GM18507 (cell line): ENCODE data around the gene STX16.

Experiments
- DNase-seq: peaks from one replicate; pipeline ENCODE4 v3.0.0; 2011; ENCODE audit warnings: low read depth; ENCODE audit not compliant: insufficient read length; ENCODE audit errors: extremely low spot score
- FAIRE-seq: peaks from 2 replicates; lab custom pipeline; 2011; peaks lifted over from hg19 to GRCh38; lab: Jason Lieb, UNC

The STX16 gene

DNA sequence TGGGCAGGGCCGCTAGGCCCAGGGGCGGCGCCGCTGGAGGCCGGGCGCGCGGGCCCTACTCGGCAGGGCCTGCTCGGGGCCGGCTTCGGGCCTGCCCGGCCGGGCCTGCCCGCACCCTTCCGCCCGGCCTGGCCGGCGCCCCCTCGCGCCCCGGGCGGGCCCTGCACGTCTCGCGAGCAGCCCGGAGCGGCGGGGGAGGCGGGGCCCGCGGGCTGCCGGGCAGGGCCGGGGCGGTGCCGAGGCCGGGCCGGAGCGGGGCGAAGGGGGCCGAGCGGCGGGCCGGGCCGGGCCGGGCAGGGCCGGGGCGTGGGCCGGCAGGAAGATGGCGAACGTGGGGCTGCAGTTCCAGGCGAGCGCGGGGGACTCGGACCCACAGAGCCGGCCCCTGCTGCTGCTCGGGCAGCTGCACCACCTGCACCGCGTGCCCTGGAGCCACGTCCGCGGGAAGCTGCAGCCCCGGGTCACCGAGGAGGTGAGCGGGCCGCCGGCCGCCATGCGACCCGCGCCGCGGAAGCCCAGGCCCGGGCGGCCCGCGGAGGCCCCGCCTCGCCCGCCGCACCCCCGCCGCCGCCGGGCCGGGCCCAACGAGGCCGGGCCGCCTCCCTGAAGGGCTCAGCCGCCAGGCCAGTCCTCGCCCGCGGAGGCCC, 41.6 kb downstream of the STX16 start, which contains the start of gene NPEPL1:
Gene NPEPL1, plus strand, starts transcription at position 222 of the 647 bp plus-strand sequence. Its CDS starts 101 bp downstream, at position 323.
- DNase-seq (peak; percentile 86), FAIRE-seq (no peak)

DNA sequence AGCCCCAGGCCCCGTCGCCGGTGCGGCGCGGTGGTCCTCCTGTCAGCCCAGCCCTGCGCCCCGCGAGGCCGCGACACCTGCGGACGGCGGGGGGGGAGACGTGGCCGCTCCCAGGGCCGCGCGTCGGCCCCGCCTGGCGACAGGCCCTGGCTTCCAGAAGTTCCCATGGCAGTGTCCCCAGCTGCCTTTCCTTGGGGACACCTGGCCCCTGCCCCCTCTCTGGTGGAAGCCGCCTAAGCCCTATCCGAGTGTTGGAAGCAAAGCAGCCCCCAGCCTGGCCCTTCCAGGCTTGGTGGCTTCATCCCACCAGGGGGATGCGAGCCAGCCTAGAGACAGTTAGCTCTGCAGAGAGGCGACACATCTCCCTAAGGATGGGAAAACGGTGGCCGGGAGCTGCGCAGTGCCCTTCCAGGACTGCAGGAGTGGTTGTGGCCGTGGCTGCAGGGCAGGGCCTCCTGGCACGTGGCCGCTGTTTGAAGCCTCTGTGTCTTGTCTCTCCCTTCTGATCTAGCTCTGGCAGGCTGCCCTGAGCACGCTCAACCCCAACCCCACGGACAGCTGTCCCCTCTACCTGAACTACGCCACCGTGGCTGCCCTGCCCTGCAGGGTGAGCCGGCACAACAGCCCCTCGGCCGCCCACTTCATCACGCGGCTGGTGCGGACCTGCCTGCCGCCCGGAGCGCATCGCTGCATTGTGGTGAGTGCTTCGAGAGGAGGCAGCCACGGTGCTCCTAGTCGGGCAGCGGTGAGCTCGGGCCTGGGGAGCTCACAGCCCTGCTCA, 42.3 kb downstream of the STX16 start:
- FAIRE-seq = no peak
- peak; percentile 20 for DNase-seq

DNA sequence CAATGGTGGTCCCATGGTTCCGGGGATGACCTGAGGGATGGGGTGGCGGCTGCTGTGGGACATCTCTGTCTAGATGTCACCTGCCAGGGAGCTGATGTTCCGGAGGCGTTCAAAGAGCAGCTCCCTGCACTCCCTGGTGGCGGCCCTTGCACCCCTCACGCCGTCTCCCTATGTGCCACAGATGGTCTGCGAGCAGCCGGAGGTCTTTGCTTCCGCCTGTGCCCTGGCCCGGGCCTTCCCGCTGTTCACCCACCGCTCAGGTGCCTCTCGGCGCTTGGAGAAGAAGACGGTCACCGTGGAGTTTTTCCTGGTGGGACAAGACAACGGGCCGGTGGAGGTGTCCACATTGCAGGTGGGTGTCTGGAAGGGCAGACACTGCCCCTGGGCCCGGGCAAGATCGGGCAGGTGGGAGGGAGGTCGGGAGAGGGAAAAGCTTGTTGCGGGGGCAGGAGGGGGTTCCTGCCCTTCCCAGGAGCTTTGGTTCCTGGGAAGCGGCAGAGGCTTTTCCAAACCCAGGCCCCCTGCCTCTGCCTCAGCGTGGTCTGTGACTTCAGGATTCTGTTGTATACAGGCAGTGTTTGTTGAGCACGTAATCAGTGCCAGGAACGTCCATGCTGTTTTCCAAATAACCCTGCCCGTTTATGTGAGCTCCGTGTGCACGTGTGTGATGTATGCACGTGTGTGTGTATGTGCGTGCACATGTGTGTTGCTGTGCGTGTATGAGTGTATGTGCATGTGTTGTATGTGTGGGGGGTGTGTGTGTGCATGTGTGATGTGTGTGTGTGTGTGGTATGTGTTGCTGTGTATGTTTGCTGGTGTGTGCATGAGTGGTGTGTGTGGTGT, 43.4 kb downstream of the STX16 start:
- DNase-seq (no peak), FAIRE-seq (no peak)

DNA sequence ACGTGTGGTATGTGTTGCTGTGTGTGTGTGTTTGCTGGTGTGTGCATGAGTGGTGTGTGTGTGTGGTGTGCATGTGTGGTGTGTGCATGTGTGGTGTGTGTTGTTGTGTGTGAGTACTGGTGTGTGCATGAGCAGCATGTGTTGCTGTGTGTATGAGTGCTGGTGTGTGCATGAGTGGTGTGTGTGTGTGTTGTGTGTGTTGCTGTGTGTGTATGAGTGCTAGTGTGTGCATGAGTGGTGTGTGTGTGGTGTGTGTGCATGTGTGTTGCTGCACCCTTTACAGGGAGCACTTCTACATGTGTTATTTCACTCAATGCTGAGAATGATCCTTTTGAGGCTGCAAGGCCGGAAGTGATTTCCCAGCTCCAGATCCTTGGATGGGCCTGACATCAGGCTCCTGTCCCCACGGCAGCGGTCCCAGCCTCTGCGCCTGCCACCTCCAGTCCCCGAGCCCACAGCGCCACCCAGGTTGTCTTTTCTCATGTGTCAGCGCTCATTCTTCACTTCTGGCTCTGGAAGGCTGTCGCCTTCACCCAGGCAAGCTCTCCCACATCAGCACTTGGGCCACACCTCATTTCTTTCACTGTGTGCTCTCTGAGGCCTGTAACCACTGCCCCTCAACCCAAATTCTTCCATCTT, 44.1 kb downstream of the STX16 start:
- FAIRE-seq (no peak), DNase-seq (no peak)

DNA sequence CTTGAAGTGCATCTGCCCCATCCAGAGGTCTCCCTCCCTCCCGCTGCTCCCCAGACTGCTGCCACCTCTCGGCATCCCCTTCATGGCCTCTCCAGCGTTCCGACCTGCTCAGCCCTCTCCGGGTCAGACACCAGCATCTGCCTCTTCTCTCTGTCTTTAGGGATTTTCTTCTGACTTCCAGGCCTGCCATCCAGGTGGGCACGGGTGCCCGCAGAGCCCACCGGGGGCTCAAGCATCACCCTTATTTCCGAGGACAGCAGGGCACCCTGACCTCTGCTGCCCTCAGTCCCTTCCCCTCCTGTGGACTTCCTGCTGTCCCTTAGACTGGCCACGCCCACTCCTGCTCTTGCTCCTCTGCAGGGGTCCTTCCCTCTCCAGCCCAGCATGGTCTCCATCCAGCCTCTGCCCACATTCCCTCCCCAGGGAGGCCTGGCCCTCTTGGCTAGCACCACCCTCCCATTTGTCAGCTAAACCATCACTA, 44.9 kb downstream of the STX16 start:
- no peak for FAIRE-seq
- no peak for DNase-seq

DNA sequence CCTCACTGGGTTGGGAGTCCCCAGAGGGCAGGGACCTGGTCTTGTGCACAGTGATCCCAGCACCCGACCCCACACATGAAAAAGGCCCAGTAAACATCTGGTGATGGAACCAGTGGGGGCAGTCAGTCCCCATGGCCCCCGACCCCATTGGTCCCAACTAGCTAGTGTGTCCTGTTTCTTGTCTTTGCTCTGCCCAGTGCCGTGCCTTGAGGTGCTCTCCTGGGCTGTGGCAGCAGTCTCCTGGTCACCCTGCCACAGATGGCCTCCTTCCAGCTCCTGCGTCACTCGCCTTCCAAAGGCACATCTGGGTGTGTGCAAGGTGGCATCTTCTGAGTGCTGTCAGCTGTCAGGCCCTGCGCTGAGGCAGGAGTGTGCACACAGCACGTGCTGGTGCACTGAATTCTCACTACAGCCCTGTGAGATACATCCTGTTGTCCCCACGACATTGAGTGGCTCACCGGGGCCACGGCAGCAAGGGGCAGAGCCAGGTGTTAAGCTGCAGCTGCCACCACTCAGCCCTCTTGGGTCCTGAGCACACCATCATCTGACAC, 45.4 kb downstream of the STX16 start:
- no peak for FAIRE-seq
- DNase-seq = no peak

DNA sequence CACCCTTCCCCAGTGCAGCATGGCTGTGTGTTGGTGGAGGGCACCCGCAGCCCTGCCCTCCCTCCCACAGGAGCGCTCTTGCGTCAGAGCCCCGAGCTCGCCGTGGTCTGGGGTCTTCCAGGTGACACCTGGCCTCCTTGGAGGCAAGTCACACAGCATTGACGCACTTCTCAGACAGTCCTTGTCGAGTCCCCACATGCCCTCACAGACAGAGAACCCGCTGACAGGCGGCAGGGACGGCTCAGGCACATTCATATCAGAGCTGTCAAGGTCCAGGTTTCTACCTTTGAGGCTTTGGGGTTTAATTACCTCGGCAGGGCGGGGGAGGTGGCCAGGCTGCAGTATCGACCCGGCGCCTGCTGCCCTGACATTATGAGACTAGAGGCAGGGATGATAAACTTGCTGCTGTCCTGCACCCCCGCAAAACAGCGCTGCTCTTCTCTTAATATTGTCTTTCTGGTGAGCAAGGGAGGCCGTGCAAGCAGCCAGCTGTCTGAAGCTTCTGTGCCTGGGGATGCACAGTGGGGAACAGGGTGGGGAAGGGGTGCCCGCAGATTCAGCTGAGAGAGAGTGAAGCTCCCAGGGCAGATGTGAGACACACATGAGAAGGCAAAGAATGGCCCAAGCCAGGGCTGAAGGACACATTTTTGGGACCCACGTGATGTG, 46.3 kb downstream of the STX16 start:
- no peak for FAIRE-seq
- no peak for DNase-seq

DNA sequence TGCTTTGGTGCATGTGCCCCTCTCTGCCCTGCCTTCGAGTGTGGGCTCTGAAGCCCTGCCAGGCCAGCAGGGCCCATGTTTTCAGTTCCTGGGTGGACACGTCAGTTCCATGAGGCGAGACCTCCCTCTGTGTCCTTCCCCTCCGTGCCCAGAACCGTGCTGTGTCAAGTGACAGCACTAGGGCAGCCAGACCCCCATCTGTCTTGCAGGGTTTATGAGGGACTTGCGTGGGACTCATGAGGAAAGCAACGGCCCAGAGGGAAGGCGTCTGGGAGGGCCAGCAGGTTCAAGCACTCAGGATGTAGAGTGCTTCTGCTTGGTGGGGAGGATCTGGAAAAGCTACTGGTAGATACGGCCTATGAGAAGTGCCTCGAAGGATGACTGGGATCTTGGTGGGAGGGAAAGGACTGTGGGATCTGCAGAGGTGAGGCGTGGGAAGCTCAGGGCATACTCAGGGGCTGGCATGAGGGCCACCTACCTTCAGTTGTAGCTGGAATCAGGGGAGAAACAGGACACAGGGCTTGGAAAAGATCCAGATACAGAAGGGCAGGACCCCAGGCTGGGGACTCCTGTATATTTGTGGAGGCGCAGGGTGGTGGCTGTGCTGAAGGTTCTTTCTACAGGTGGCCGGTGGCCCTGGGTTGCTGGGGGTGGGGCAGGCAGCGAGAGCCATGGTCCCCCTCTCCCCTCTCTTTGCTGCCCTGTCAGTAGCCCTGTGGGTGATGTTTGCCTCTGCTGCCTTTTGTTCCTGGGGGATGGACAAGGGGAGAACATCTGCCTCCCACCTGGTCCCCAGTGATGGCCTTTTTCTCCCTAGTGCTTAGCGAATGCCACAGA, 47.0 kb downstream of the STX16 start:
- DNase-seq (no peak), FAIRE-seq (no peak)

DNA sequence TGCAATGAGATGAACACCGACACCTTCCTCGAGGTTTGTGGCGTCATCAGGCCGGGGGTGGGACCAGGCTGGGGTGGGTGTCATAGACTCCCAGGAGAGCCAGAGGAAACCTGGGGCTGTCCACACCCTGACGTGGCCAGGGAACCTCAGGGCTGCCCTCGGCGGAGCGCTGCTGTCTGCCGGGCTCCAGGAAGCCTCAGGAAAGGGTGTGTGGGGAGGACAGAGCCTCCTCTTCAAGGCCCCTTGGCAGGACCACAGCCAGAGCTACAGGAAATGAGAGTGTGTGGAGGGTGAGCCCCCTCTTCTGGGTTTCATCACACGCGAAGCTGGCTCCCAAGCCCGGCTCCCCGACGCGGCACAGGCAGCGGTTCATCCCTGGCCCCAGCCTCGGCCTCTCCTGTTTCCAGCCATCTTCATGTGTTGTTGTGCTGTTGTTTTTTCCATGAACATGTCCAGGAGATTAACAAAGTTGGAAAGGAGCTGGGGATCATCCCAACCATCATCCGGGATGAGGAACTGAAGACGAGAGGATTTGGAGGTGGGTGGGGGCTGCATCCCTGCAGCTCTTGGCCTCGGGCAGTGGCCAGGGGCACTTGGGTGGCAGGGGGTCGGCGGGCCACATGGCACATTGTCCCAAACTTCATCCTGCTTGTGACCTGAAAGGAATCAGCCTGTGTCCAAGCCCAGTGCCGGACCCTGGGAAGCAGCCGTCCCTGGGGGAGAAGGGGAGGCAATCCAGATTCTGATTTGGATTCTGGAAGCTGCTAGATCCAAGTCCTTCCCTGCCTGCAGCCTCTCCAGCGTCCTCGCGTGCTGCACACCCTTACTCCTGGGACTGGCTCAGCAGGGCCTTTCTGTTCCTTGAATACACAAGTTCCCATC, 47.9 kb downstream of the STX16 start:
- DNase-seq = no peak
- no peak for FAIRE-seq

DNA sequence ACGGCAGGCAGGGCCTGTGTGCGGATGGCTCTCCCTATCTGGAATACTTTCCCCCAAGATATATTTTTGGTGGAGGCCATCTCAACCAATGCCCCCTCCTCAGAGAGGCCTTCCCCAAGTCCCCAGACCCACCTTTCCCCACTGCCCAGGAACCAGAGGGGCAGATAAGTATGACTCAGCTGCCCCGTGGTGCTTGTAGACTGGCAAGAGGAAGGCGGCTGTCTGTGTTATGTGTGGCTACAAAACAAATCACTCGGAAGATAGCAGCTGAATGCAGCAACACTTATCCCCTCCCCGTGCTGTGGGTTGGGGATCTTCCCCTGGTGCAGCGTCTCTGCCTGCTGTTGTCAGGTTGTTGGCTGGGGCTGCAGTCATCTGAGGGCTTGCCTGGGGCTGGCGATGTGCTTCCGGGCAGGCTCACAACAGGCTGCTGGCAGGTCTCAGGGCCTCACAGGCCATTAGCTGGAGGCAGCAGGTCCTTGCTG, 48.6 kb downstream of the STX16 start:
- no peak for FAIRE-seq

DNA sequence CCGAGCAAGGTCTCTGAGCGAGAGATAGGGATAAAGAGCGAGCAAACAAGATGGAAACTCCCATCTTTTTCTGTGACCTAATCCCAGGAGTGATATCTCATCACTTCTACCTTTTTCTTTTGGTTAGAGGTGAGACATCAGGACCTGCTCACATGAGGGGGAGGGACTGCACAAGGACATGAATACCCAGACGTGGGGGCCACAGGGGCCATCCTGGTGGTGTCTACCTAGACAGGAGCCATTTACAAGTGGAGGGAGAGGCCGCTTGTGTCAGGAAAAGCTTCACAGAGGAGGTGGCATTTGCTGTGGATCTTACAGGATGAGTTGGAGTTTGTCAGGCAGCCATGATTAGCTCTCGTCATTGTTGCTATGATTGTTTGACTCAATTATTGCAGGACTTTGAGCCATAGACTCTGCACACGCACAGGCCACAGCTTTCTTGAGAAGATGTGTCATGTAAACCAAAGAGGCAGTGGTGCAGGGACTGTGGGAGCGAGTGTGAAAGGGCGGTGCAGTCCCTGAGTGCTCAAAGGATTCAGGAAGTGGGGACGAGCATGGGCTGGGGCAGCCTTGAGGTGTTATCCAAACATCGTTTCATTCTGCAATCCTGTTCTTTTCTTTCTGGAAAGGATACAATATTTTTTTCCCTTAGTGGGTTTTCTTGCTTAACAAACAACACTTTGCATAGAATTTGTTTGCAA, 49.2 kb downstream of the STX16 start:
- no peak for DNase-seq
- no peak for FAIRE-seq

More for the DNA sequence above, 48.6 kb downstream of the STX16 start:
- DNase-seq = no peak

DNA sequence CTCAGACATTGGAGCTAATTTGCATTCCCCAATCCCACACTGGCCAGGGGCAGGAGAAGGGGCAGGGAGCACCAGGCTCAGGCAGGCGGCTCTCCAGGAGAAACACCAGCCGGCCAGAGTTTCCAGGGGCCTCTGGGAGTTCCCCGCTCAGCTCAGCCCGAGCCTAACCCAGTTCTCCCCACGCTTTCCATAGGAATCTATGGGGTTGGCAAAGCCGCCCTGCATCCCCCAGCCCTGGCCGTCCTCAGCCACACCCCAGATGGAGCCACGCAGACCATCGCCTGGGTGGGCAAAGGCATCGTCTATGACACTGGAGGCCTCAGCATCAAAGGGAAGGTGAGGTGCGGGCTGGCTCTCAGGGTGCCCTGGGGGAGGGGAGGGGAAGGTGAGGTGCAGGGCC, 49.7 kb downstream of the STX16 start:
- FAIRE-seq (no peak), DNase-seq (no peak)

DNA sequence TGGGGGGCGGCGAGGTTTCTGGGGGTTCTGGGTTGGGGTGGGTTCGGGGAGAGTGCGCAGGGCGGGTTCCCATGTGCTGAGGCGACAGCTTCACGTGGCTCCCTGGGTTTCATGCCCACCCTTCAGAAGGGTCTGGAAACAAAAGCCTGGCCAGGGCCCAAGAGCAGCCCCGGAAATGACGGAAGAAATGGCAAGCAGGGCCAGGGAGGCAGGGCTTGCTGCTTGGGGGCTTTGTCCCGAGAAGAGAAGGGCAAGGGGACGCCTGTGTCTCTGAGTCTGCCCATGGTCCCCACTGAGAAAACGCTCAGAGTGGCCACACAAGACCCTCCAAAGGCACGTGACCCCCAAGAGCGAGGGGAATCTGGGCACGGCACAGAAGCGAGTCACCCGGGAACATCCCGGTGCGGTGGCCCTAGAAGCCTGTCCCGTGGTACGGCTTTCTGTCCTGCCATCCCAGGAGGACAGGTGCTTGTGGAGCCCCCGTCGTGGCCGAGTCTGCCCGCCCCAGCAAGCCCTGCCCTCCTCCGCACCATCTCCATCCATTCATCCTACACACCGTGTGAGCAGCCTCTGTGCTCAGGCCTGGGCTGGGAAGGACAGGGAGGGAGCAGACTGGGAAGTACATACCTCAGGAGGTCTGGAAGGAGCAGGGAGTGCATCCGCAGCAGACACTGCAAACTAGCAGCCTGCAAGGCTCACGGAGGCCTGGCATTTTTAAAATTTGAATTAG, 50.5 kb downstream of the STX16 start:
- no peak for DNase-seq
- no peak for FAIRE-seq

DNA sequence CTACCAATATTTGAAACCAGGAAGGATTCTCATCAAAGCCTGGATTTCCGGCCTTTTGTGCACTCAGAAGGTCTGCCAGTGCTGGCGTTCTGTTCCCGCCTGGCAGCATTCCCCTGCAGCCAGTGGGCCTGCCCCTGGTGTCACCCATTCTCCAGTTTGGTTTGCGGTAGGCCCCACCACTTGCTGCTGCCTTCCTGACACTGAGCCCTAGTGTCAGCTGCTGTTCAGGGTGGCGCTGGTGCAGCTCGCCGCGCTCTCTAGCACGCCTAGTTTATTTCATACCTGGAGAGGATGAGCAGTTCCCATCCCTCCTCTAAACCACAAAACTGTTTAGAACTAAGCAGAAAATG, 51.1 kb downstream of the STX16 start:
- DNase-seq = no peak

DNA sequence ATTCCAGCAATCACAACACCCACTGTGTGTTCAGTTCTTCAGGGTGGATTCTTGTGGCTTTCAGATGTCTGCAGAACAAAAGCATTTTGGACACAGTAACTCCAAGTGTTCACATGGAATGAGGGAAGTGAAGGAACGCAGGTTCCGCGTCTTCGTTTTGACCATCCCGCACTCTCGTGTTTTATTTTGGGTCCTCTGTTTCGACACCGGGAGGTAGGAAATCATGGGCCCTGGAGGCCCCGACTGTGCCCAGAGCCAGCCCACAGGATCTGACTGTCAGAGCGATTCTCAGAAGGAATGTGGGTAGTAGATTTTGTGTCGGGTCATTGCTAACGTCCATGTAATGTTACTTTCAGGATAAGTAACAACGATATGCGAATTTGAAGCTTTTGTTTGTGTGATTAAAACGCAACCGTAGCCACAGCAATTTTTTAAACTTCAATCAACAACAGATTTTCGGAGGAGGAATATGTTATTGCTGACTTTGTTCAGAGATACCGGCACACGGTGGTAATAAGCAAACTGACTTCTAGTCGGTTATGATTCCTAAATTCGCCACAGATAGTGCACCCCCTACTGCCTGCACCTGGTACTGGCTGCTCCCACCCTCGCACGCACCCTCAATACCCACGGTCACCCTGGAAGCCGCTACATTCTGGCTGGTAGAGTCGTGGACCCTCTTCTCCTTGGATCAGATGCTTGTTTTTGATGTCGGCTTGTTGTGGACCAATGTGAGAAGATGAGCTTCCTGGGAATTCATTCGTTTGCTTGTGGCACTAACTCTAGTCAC, 52.0 kb downstream of the STX16 start:
- DNase-seq (no peak), FAIRE-seq (no peak)

More for the DNA sequence above, 51.1 kb downstream of the STX16 start:
- no peak for FAIRE-seq
